Epithelial cell of prostate (primary cell): Measurements from ENCODE around the gene GINS3.

Experiments used
- DNase-seq: peaks from one replicate; pipeline ENCODE4 v3.0.0-alpha.2; 2011; ENCODE audit warnings: low read depth, low spot score
- H3K27ac ChIP-seq: fragments of 450-650 bp; 2 replicates; pipeline ENCODE4 v1.5.1; 2017; ENCODE audit warnings: mild to moderate bottlenecking

The GINS3 gene

DNA sequence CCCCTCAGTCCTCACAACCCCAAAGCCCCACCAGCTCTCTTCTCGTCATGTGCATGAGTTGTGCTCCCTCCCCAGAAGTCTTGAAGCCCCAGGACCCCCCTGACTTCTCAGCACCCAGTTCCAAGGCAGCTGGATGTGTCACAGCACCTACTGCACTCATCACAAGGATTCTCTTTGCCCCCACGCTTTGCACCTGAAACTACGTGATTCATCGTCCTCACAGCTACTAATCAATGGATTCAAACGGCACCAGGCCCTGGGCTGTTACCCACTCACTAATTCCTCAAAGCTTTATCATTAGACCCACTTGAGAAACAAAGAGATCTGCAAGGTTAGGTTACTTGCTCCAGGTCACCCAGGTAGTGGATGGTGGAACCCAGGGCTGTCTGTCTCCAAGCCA, 62.6 kb downstream of the GINS3 start:
- no peak for DNase-seq
- no peak overlapping the region for H3K27ac ChIP-seq
